GM15510 (cell line): Measurements from ENCODE around the gene INTS11.

Experiments used
- POLR2A ChIP-seq: IDR thresholded peaks from 3 replicates; pipeline ENCODE4 v1.6.1; 2011; ENCODE audit warnings: borderline replicate concordance; ENCODE audit not compliant: insufficient read length; ENCODE audit errors: extremely low read depth

INTS11 gene

GRCh38 chr1:1318777-1319645 lies 5.4 kb downstream of the INTS11 start:
- TF ChIP-seq POLR2A, result no peak

GRCh38 chr1:1318131-1318652 lies 6.3 kb downstream of the INTS11 start:
- no peak for TF ChIP-seq POLR2A

GRCh38 chr1:1317420-1317819 lies 7.0 kb downstream of the INTS11 start:
- no peak for TF ChIP-seq POLR2A

- TF ChIP-seq POLR2A, result no peak
Observed at GRCh38 chr1:1315435-1315954, 9.0 kb downstream of the INTS11 start.

GRCh38 chr1:1314678-1315335 lies 9.7 kb downstream of the INTS11 start:
- no peak for TF ChIP-seq POLR2A

GRCh38 chr1:1314237-1314586 lies 10.2 kb downstream of the INTS11 start:
- no peak for TF ChIP-seq POLR2A

- no peak for TF ChIP-seq POLR2A
Observed at GRCh38 chr1:1313500-1314236, 10.8 kb downstream of the INTS11 start.

- no peak for TF ChIP-seq POLR2A
Observed at GRCh38 chr1:1312450-1313314, 11.8 kb downstream of the INTS11 start.

GRCh38 chr1:1311107-1312104 lies 13.1 kb downstream of the INTS11 start:
- peak; percentile 15 for TF ChIP-seq POLR2A

- no peak for TF ChIP-seq POLR2A
Observed at GRCh38 chr1:1310476-1311053, 13.9 kb downstream of the INTS11 start.

GRCh38 chr1:1310109-1310385 lies 14.4 kb downstream of the INTS11 start:
- TF ChIP-seq POLR2A, result no peak

- no peak for TF ChIP-seq POLR2A
Observed at GRCh38 chr1:1309251-1310108, 15.0 kb downstream of the INTS11 start.
